ENCODE results near the gene SMIM1.
"Not testable (repeated sequence)": the region's sequence is repeated elsewhere in the genome, so short reads cannot be mapped to it uniquely, and the experiment has no call there.

The SMIM1 gene

GRCh38 chr1:3807769-3808168, 35.2 kb downstream of the SMIM1 start:
- H2AFZ ChIP-seq: no peak overlapping the region
- no peak overlapping the region for H3K9ac ChIP-seq
- H3K4me1 ChIP-seq: no peaks in the 10 kb centered on the region
- H3K4me3 ChIP-seq (ENCODE audit: low read depth, low read length): no peak overlapping the region
- H3K4me2 ChIP-seq (ENCODE audit: low read length): no peak overlapping the region
- no peak for TF ChIP-seq CTCF (IDR thresholded peaks at IDR 0.05)
- H3K36me3 ChIP-seq (ENCODE audit: control insufficient read depth, insufficient read depth, low read length): no peaks in the 10 kb centered on the region
- H3K79me2 ChIP-seq: no peaks in the 10 kb centered on the region
- no peaks in the 10 kb centered on the region for H3K9me3 ChIP-seq (ENCODE audit: control insufficient read depth, low read length)
- no peak overlapping the region for H3K27ac ChIP-seq
- no peaks in the 10 kb centered on the region for H3K27me3 ChIP-seq (ENCODE audit: control insufficient read depth, insufficient read depth, low read length)

GRCh38 chr1:3809680-3810079, 37.1 kb downstream of the SMIM1 start:
- no peak for TF ChIP-seq CTCF (IDR thresholded peaks at IDR 0.05)
- no peaks in the 10 kb centered on the region for H3K36me3 ChIP-seq (ENCODE audit: control insufficient read depth, insufficient read depth, low read length)
- no peak overlapping the region for H3K27ac ChIP-seq

GRCh38 chr1:3810149-3810761, 37.7 kb downstream of the SMIM1 start:
- not testable (repeated sequence) for H3K9ac ChIP-seq; H3K4me3 ChIP-seq (ENCODE audit: low read depth, low read length); H3K4me1 ChIP-seq; H3K79me2 ChIP-seq; H3K9me3 ChIP-seq (ENCODE audit: control insufficient read depth, low read length); H2AFZ ChIP-seq; H3K36me3 ChIP-seq (ENCODE audit: control insufficient read depth, insufficient read depth, low read length); H3K27ac ChIP-seq; H3K27me3 ChIP-seq (ENCODE audit: control insufficient read depth, insufficient read depth, low read length); H3K4me2 ChIP-seq (ENCODE audit: low read length)

More at GRCh38 chr1:3809680-3810079, 37.1 kb downstream of the SMIM1 start:
- H3K4me2 ChIP-seq (ENCODE audit: low read length): no peak overlapping the region
- H2AFZ ChIP-seq: no peak overlapping the region
- H3K9ac ChIP-seq: no peak overlapping the region
- no peaks in the 10 kb centered on the region for H3K27me3 ChIP-seq (ENCODE audit: control insufficient read depth, insufficient read depth, low read length)
- H3K79me2 ChIP-seq: no peaks in the 10 kb centered on the region
- H3K4me3 ChIP-seq (ENCODE audit: low read depth, low read length): no peak overlapping the region
- no peaks in the 10 kb centered on the region for H3K4me1 ChIP-seq
- no peaks in the 10 kb centered on the region for H3K9me3 ChIP-seq (ENCODE audit: control insufficient read depth, low read length)

- Histone ChIP-seq H3K27me3 (ENCODE audit: control insufficient read depth, insufficient read depth, low read length) (no peaks in the 10 kb centered on the region), H3K4me1 (no peaks in the 10 kb centered on the region), H3K4me2 (ENCODE audit: low read length) (no peak overlapping the region), H3K27ac (no peak overlapping the region), H3K79me2 (no peaks in the 10 kb centered on the region), H2AFZ (no peak overlapping the region), H3K9ac (no peak overlapping the region), H3K36me3 (ENCODE audit: control insufficient read depth, insufficient read depth, low read length) (no peaks in the 10 kb centered on the region), H3K4me3 (ENCODE audit: low read depth, low read length) (no peak overlapping the region), H3K9me3 (ENCODE audit: control insufficient read depth, low read length) (no peaks in the 10 kb centered on the region)
- no peak for TF ChIP-seq CTCF (IDR thresholded peaks at IDR 0.05)
Observed at GRCh38 chr1:3811595-3811911, 39.0 kb downstream of the SMIM1 start.

- TF ChIP-seq CTCF (IDR thresholded peaks at IDR 0.05): no peak
- H3K27me3 ChIP-seq (ENCODE audit: control insufficient read depth, insufficient read depth, low read length): no peaks in the 10 kb centered on the region
- no peak overlapping the region for H2AFZ ChIP-seq
- H3K4me3 ChIP-seq (ENCODE audit: low read depth, low read length): no peak overlapping the region
- H3K9ac ChIP-seq: no peak overlapping the region
- no peak overlapping the region for H3K4me2 ChIP-seq (ENCODE audit: low read length)
- no peaks in the 10 kb centered on the region for H3K36me3 ChIP-seq (ENCODE audit: control insufficient read depth, insufficient read depth, low read length)
- no peaks in the 10 kb centered on the region for H3K9me3 ChIP-seq (ENCODE audit: control insufficient read depth, low read length)
- no peaks in the 10 kb centered on the region for H3K79me2 ChIP-seq
- no peaks in the 10 kb centered on the region for H3K4me1 ChIP-seq
- H3K27ac ChIP-seq: no peak overlapping the region
Observed at GRCh38 chr1:3814065-3814464, 41.5 kb downstream of the SMIM1 start.
